Thoracic aorta (tissue), 2 donors: ENCODE data around the gene BBC3. TPM values are rescaled to one million over a fixed set of nuclear protein-coding genes. Genes with fewer than 3 reads are reported as not detected.
"Not testable (repeated sequence)": the region's sequence is repeated elsewhere in the genome, so short reads cannot be mapped to it uniquely, and the experiment has no call there.

Source experiments
- ATAC-seq: fragments of 150-250 bp; one replicate; pipeline ENCODE4 v1.8.0; 2017; ENCODE audit warnings: low read depth; ENCODE audit not compliant: insufficient number of reproducible peaks, low FRiP score
- DNase-seq: peaks from one replicate; pipeline ENCODE4 v3.0.0-alpha.2; 2020; ENCODE audit warnings: low spot score
- H3K27ac ChIP-seq, 2 donors: fragments of 200-600 bp; sonication (generic); 1 replicate in 1 of 2; 2 replicates in 1 of 2; pipeline ENCODE4 v1.5.1; 2016; ENCODE audit warnings: mild to moderate bottlenecking in 2 of 2, moderate library complexity in 2 of 2
- H3K27me3 ChIP-seq: fragments of 200-600 bp; sonication (generic); replicated peaks from 2 replicates; pipeline ENCODE4 v1.6.0; 2016; ENCODE audit warnings: mild to moderate bottlenecking; ENCODE audit not compliant: insufficient read depth
- H3K36me3 ChIP-seq: fragments of 200-600 bp; sonication (generic); one replicate; pipeline ENCODE4 v1.5.1; 2016
- H3K4me1 ChIP-seq, 2 donors: fragments of 200-600 bp; sonication (generic); 1 replicate in 1 of 2; 2 replicates in 1 of 2; pipeline versions ENCODE4 v1.5.1 to v1.6.0; 2016; ENCODE audit warnings: low read depth in 2 of 2, mild to moderate bottlenecking in 1 of 2; ENCODE audit not compliant: control insufficient read depth in 1 of 2
- H3K4me3 ChIP-seq: fragments of 200-600 bp; sonication (generic); 2 replicates; pipeline ENCODE4 v1.5.1; 2016; ENCODE audit warnings: mild to moderate bottlenecking
- H3K9me3 ChIP-seq: fragments of 200-600 bp; sonication (generic); 2 replicates; pipeline ENCODE4 v1.5.1; 2016
- CTCF ChIP-seq: fragments of 200-600 bp; sonication (generic); IDR thresholded peaks from one replicate; pipeline ENCODE4 v1.5.1; 2019; ENCODE audit warnings: antibody characterized with exemption
- total RNA-seq, 2 donors: library from RNA; depleted of rRNA; stranded (reverse); fragments of >200 nt; gene quantifications; one replicate each; pipeline versions ENCODE4 v1.1.0 to v1.2.3, GENCODE V29; 2016

BBC3 gene
- total RNA-seq, 2 donors from 2014 or later = 6.5 to 21.4 TPM

- Histone ChIP-seq H3K27ac (no peak overlapping the region), H3K27me3 (no peaks in the 10 kb centered on the region), H3K9me3 (no peaks in the 10 kb centered on the region), H3K4me3 (no peak overlapping the region), H3K4me1 (peaks cover 0 to 6% of the 10 kb centered on the region in 2 donors), H3K36me3 (peaks cover 53% of the 10 kb centered on the region)
- ATAC-seq (no peak), DNase-seq (no peak)
- TF ChIP-seq CTCF = no peak
Measured at GRCh38 chr19:47264629-47265028, 33.6 kb upstream of the BBC3 start.

GRCh38 chr19:47261946-47262793, 31.2 kb upstream of the BBC3 start:
- H3K9me3 ChIP-seq, ATAC-seq, DNase-seq, H3K4me3 ChIP-seq, H3K27me3 ChIP-seq, H3K27ac ChIP-seq: not testable (repeated sequence)
- Histone ChIP-seq H3K4me1 (peaks cover 9 to 26% of the 10 kb centered on the region in 2 donors), H3K36me3 (peaks cover 53% of the 10 kb centered on the region)

- Histone ChIP-seq H3K27me3 (no peaks in the 10 kb centered on the region), H3K4me3 (no peak overlapping the region), H3K27ac (no peak overlapping the region), H3K36me3 (peaks cover 42% of the 10 kb centered on the region), H3K9me3 (no peaks in the 10 kb centered on the region), H3K4me1 (peaks cover 9 to 32% of the 10 kb centered on the region in 2 donors)
- ATAC-seq = no peak
- TF ChIP-seq CTCF = no peak
- DNase-seq = no peak
Measured at GRCh38 chr19:47260476-47260875, 29.5 kb upstream of the BBC3 start.

- peaks cover 28% of the 10 kb centered on the region for H3K36me3 ChIP-seq
- H3K4me3 ChIP-seq = no peak overlapping the region
- H3K4me1 ChIP-seq = peaks cover 9 to 35% of the 10 kb centered on the region in 2 donors
- no peak for DNase-seq
- no peak for ATAC-seq
- TF ChIP-seq CTCF = no peak
- H3K27me3 ChIP-seq = no peaks in the 10 kb centered on the region
- H3K27ac ChIP-seq = peak overlapping the region; percentile 35 to 94
- H3K9me3 ChIP-seq = no peaks in the 10 kb centered on the region
Measured at GRCh38 chr19:47258895-47259555, 28.0 kb upstream of the BBC3 start.

- DNase-seq = no peak
- peak overlapping the region; percentile 77 for H3K4me3 ChIP-seq
- peak overlapping the region; percentile 90 to 94 for H3K27ac ChIP-seq
- H3K27me3 ChIP-seq = no peaks in the 10 kb centered on the region
- H3K4me1 ChIP-seq = peaks cover 9 to 35% of the 10 kb centered on the region in 2 donors
- no peaks in the 10 kb centered on the region for H3K9me3 ChIP-seq
- TF ChIP-seq CTCF = no peak
- no peak for ATAC-seq
- H3K36me3 ChIP-seq = peaks cover 28% of the 10 kb centered on the region
Measured at GRCh38 chr19:47258434-47258833, 27.4 kb upstream of the BBC3 start.
